HG03575 (cell line): ENCODE results near the gene GLT8D2.

ENCODE experiments used
- ATAC-seq: cut with Tn5 transposase; IDR thresholded peaks from one replicate; pipeline ENCODE4 v1.9.1; 2021; ENCODE audit not compliant: unreplicated experiment, insufficient number of reproducible peaks, low FRiP score; ENCODE audit errors: extremely low read depth

GLT8D2 gene, protein sequence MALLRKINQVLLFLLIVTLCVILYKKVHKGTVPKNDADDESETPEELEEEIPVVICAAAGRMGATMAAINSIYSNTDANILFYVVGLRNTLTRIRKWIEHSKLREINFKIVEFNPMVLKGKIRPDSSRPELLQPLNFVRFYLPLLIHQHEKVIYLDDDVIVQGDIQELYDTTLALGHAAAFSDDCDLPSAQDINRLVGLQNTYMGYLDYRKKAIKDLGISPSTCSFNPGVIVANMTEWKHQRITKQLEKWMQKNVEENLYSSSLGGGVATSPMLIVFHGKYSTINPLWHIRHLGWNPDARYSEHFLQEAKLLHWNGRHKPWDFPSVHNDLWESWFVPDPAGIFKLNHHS

DNA sequence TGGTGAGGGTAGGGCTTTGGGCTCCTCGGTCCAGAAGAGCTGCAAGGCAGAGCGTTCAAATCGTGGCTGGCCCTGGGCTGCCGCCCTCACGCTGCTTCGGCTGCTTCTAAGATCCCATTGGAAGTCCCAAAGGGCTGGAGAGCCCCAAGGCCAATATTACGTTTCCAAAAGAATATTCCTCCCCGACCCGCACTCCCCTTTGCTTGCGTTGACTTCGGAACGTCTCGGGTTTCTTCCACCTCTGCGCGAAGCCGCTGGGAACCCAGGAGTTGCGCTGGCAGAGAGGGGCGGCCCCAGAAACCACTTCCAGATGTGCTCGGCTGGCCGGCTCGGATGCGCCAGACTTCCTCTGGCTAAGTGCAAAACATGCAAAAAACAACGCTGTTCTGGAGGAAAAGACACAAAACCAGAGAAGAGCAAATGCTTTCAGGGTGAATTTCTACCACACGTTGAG lies at the start of gene GLT8D2:
TSS of gene GLT8D2 (minus strand) at position 285 of the 454 bp plus-strand sequence. CDS start 30,539 bp downstream, outside the sequence.
- ATAC-seq = no peak

DNA sequence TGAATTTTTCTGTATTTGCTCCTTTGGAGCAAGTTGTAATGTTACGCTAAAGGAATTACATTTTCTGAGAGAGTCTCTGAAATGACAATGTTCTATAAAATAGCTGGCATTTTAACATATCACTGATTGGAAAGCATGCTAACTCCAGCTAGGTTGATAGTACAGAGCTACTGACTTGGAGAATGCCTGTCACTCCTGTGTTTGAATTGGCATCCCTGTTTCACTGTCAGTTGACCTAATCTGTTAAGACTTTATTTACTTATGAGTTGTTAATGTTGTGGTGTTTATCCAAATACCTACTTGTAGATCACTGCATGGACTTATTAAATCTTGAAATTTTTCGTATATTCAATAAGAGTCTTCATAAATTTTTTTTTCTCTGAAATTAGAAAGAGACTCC lies 48.0 kb upstream of the GLT8D2 start:
- no peak for ATAC-seq

DNA sequence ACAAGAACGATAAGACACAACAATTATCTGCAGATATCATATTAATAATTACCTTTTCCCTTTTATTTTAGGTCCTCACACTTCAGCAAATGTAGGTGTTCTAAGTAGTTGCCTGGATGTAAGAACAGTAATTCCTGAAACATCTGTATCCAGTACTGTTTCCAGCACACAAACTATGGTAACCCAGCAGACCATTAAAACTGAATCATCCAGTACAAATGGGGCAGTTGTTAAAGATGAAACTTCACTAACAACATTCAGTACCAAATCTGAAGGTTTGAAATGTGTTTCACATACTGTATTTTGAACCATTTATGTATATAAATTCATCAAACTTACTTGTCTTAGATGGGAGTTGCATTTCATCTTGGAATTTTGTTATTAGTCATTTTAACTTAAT lies 45.3 kb upstream of the GLT8D2 start:
- ATAC-seq = no peak

DNA sequence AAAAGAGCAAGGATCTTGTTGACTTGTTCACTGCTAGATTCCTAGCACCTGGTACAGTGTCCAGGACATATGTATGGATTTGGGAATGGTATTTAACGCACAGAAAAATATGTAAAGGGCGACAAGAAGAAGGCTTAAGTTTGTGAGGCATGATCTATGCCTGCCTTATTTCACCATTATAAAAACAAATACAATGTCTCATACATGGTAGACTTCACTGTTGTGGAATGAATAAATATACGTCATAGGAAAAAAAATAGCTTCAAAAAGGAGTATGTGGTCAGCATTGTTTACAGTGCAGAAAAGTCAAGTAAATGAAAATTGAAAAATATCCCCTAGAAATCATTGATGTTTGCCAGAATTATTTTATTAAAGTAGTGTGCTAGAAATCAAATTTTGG lies 44.3 kb upstream of the GLT8D2 start:
- ATAC-seq = no peak

DNA sequence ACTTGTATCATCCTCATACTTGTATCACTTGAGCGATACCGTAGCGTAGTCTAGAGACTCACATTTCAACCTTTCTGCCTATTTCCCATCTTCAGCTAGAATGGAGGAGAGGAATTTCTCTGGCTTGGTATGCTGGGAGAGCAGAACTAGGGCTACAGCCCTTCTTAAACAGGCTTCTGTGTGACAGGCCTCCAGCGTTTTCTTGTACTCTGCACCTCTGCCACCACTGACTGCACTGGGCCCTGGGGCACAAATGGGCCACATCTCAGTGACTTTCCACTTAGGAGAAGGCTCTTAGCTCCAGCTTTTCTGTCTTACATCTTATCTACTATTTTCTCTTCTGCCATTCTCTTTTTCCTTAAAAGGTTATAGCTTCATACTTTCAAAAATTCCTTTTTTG lies 41.1 kb upstream of the GLT8D2 start:
- ATAC-seq = no peak

DNA sequence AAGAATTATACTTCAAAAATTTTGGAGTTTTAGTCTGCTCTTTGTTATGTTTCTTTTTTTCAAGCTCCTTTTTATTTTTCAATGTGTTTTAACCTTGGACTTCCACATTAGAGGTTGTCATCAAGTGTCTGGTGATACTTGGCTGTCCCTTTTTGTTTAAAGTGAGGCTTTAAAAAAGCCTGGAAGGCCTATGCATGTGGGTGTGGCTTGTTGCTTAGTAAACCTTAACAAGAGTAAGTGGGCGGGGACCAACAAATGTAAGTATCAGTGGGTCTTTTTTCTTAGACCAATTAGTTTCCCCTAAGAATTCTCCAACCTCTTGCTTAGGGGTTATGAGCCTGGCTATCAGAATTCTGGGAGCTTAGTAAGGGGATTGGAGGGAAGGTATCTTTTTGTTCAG lies 40.7 kb upstream of the GLT8D2 start:
- no peak for ATAC-seq

DNA sequence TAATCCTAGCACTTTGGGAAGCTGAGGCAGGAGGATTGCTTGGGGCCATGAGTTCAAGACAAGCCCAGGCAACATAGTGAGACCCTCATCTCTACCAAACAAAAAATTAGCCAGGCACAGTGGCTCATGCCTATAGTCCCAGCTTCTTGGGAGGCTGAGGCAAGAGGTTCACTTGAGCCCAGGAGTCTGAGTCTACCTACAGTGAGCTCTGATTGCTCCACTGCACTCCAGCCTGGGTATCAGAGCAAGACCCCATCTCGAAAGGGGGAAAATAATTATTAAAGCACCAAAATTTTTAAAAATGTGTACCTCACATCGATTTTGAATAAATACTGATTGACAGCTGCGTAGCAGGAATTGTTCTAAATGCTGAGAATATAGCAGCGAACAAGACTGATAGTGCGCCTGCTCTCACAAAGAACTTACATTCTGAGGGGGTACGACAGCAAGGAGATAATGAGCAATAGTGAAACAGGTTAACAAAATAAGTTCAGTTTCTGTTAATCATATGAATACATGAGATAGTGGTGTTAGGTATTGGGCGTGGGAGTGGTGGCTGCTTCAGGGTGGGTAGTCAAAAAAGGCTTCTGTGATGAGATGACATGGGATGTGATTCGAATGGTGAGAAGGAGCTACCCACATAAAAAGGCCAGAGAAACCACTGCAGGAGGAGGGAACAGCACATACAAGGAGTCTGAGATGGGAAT lies 33.9 kb upstream of the GLT8D2 start:
- ATAC-seq = peak; percentile 79

DNA sequence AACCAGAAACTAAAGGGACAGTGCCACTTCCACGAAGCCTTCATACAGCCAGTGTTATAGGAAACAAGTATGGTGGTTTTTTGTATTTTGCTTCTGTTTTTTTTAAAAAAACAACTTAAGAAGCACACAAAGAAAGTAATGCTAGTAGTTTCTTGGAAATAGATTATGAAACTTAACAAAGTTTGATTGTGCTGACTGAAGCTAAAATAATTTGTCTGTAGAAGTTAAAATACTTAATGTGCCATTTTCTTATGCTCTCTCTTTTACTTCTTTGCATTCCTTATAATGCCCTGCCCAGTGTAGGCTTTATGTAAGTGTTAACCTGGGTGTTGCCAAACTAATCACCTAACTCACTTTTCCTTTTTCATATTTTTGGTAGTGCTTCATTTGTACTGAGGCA lies 30.8 kb upstream of the GLT8D2 start:
- ATAC-seq = no peak

DNA sequence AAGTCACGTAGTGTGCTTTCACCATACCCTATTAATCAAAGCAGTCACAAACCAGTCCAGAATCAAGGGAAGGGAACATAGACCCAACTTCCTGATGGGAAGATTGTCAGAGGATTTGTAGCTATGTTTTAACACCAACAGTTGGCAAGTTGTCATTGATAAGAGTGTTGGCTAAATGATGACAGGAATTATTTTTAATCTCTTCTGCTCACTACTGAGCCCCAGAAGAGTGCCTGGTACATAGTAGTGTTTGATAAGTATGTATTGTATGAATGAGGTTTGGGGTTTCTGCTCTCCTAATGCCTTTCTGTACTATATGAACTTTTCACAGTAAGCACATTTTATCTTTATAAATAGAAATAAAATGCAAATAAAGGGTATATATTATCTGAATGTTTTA lies 29.0 kb upstream of the GLT8D2 start:
- no peak for ATAC-seq

DNA sequence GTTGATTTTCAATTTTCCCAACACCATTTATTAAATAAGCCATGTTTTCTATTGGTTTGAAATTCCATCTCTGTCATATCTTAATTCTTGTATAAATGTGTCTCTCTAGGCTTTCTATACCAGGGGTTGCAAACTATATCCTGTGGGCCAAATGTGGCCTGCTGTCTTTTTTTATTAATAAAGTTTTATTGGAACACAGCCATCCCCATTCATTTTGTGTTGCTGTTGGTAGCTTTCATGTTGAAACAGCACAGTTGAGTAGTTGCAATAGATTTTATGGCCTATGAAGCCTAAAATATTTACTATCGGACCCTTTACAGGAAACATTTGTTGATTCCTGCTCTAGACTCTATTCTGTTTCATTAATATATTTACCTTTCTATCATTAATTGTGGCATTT lies 23.7 kb upstream of the GLT8D2 start:
- ATAC-seq = no peak

DNA sequence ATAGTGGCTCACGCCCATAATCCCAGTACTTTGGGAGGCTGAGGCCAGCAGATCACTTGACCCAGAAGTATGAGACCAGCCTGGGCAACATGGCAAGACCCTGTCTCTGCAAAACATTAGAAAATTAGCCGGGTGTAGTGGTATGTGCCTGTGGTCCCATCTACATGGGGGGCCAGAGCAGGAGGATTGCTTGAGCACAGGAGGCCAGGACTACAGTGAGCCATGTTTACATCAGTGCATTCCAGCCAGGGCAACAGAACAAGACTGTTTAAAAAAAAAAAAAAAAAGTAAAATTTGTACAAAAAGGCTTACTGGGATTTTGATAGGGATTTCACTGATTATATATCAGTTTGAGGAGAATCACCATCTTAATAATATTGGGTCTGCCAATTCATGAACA lies 22.1 kb upstream of the GLT8D2 start:
- no peak for ATAC-seq

DNA sequence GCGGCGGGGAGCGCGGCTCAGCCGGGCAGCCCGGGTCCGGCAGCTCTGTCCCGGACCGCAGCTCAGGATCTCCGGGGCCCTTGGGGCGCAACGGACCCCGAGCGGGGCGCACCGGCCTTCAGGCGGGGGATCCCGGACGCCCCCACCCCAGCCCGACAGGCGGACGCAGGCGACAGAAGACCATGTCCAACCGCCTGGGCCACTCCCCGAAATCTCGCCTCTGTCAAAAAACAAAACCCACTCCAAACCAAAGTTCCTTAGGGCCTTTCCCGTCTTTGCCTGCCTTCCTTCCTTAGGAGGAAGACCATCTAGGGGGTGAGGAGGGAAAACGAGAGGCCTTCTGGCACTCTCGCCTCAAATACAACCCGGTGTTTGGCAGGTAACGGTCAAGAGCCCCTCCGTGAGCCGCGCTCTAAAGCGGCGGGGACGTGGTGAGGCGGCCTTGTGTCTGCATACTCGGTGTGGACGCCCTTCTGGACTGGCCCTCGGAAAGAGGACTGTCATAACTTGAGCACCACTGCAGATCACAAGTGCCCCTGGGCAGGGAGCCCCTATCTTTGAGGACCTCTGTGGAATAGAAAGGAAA lies 14.9 kb upstream of the GLT8D2 start:
- ATAC-seq = no peak

DNA sequence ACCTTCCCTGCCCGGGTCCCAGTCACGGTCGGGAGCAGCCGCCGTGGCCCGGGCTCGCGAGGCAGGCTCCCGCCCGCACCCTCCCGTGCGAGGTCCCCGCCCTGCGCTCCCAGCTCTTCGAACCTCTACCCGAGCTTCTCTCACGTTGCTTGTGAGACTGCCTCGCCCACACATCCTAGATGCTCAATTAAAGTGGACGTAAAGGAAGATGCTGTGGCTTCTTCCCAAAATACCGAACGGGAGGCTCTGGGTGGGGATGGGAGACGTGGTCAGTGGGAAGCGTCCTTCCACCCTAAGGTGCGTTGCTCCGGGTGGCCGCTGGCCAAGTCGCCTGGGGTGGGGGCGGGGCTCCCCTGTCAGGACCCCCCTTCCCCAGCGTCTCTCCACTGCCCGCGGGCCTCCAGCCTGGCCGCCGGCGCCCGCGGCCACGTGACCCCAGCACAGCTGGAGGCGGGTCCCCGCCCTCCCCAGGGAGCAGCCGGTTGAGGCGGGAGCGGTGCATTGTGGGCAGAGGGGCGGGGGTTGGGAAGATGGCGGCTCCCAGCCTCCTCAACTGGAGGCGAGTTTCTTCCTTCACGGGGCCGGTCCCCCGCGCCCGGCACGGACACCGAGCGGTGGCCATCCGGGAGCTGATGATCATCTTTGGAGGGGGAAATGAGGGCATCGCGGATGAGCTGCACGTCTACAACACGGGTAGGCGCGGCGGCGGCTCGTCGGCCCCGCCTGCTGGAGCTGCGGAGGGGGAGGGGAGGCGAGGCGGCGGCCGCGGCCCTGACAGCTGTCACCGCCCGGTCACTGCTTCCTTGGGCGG lies 14.2 kb upstream of the GLT8D2 start, which contains the start of gene HCFC2:
TSS of gene HCFC2 (plus strand) at position 501 of the 811 bp plus-strand sequence. CDS start at position 531, 30 bp downstream.
- no peak for ATAC-seq

DNA sequence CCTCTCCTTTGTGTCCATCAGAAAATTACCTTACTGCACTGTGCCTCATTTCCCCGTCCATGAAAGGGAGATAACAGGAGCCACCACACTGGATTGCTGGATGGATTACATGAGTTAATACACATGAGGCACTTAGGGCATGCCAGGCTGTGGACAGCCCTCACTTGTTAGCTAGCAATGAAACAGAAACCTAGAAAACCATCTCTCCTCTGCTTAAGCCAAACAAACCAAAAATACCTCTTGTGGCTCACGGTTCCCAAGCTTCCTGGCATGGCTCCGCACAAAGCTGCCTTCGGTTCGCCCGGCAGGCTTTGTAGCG lies 13.7 kb upstream of the GLT8D2 start:
- ATAC-seq = no peak

DNA sequence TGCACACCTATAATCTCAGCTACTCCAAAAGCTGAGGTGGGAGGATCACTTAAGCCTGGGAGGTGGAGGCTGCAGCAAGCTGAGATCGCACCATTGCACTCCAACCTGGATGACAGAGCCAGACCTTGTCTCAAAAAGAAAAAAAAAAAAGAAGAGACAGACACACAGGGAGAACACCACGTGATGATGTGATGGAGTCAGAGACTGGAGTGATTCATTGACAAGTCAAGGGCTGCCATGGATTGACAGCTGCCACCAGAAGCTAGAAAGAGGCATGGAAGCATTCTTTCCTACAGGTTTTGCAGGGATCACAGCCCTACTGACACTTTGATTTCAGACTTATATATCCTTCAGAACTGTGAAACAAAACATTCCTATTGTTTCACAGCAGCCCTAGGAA lies 10.8 kb upstream of the GLT8D2 start:
- ATAC-seq = no peak

DNA sequence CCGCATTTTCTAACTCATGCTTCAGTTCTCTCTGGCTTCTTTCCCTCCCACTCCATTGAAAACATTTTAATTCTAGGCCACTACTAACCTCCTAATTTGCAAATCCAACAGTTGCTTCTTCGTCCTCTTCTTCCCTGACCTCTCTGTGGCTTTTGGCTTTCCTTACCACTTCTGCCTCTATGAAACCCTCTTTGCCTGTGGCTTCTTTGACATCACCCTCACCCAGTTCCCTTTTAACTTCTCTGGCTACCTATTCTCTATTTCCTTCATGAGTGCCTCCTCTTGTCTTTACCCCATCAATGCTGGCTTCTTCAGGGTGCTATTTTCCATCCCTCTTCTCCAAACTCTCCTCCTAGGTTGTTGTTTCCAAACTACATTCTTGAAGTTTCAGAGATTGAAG lies 10.0 kb upstream of the GLT8D2 start:
- no peak for ATAC-seq

DNA sequence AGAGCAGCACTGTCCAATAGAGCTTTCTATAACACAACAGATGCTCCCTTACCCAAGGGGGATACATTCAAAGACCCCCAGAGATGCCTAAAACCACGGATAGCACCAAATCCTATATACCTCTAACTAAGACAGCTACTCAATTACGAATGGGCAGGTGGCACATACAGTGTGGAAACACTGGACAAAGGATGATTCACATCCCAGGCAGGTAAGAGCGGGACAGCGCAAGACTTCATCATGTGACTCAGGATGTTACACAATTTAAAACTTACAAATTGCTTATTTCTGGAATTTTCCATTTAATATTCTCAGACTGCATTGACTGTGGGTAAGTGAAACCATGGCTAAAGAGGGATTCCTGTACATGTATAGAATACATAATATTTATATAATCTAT lies 8.8 kb upstream of the GLT8D2 start:
- no peak for ATAC-seq

DNA sequence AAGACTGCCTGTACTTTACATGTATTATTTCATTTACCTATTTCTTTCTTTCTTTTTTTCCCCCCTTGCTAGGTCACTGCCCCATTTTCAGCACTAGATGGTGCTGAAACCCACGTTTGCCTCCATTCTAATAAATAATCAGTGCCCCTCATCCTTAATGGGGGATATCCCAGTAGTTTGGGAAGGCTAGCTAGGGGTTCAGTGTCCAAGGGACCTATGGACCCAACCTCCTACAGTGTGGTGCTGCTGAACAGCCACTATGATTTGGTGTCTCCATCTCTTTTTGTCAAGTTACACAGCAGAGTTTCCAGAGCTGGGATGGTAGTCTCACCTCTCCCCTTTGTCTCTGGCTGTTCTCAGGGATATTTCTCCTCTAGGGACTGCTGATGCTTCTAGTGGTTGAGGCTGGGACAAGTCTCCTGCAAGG lies 7.8 kb upstream of the GLT8D2 start:
- no peak for ATAC-seq

DNA sequence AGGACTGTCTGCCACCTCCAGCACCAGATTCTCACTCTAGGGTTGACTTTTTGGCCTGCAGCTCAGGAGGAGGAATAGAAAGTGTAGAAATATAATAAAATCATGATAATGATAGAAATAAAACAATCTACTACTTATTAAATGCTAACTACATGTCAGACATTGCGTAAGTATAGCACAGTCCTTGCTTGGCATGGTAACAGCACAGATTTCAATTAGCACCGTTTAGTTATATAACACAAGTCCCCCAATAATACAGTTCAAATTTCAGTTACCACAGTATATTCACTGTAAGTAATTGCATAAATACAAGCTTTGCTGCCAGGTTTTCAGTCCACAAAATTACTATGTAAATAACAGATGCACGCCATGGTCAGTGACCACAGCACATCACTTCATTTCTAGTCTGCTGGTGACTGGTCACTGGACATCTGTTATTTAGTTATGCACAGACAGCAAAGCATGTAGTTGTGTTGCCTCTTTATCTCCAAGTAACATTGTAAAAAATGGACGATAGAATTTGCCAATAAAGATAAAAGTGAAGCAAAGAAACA lies 6.5 kb upstream of the GLT8D2 start:
- no peak for ATAC-seq
